HG03066 (cell line): ENCODE data around the gene DAB2.
"Not testable (repeated sequence)": the region's sequence is repeated elsewhere in the genome, so short reads cannot be mapped to it uniquely, and the experiment has no call there.

Experiments
- ATAC-seq: cut with Tn5 transposase; IDR thresholded peaks from one replicate; pipeline ENCODE4 v1.9.1; 2021; ENCODE audit warnings: low read depth; ENCODE audit not compliant: unreplicated experiment

The DAB2 gene

GRCh38 chr5:39353717-39354399 is 70.9 kb downstream of the DAB2 start:
- no peak for ATAC-seq

DNA sequence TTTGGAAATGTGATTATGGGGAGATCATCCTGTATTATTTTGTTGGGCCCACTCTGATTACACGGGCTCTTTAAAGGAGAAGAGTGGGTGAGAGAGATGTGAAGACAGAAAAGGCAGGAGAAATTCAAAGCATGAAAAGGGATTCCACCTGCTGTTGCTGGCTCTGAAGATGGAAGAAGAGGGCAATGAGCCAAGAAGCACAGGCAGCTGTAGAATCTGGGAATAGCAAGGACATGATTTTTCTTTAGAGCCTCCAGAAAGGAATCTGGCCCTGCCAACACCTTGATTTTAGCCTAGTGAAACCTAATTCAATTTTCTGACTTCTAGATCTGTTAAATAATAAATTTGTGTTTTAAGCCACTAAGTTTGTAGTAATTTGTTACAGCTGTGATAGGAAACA is 71.8 kb downstream of the DAB2 start:
- no peak for ATAC-seq

DNA sequence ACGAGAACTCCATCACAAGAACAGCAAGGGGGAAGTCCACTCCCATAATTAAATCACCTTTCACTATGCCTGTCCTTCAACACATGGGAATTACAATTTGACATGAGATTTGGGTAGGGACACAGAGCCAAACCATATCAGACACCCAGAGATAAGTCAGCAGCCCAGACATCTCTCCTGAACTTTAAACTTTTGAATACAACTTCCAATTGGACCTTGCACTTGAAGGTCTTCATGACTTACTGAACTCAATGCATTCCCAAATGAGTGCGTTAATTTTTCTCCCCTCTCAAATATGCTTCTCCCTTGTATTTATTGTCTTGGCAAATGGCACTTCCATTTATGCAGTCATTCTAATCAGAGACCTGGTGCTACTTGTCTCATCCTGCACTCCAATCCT is 72.6 kb downstream of the DAB2 start:
- no peak for ATAC-seq

DNA sequence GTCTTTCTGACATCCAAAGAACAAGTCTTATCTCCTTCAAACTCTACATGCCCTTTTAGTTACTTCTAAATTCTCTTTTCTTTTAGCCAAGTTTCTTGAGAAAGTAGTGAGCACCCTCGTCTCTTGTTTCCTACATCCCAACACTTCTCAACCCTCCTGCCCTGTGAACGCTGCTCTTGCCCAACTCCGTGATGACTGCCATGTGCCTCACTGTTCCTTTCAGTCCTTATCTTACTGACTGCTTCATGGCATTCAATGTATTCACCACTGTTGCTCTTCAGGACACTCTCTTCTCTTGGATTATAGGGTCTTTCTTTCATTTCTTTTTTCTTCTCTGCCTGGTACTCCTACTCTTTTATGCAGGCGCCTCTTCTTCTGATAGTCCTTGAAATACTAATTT is 75.3 kb downstream of the DAB2 start:
- no peak for ATAC-seq

- ATAC-seq: no peak
Measured at GRCh38 chr5:39342460-39342859, 82.3 kb downstream of the DAB2 start.

GRCh38 chr5:39341896-39342295 is 82.9 kb downstream of the DAB2 start:
- ATAC-seq: no peak

- no peak for ATAC-seq
Measured at GRCh38 chr5:39340506-39340905, 84.3 kb downstream of the DAB2 start.

- no peak for ATAC-seq
Measured at GRCh38 chr5:39337252-39337915, 87.4 kb downstream of the DAB2 start.

GRCh38 chr5:39334296-39334695 is 90.5 kb downstream of the DAB2 start:
- ATAC-seq: not testable (repeated sequence)

GRCh38 chr5:39333104-39333503 is 91.7 kb downstream of the DAB2 start:
- ATAC-seq: no peak

- ATAC-seq: no peak
Measured at GRCh38 chr5:39331861-39332381, 92.9 kb downstream of the DAB2 start.

DNA sequence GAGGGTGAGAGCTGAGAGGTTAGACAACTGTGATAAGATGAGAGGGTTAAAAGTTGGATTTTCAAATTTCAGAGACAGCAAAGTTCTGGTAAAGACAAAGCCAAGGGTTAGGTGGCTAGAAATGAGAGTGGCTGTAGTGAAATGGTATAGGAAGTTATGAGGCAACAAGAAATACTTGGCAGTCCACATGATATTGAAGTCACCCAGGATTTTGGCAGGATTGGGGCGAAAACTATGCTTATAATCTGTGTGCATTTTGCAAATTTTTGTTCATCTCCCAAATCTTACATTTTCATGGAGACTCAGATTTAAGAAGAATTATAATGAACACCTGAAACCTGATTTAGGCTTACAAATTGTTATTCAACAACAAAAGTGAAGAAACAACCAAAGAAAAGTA is 96.0 kb downstream of the DAB2 start:
- ATAC-seq: no peak

GRCh38 chr5:39323542-39323941 is 101.2 kb downstream of the DAB2 start:
- ATAC-seq: no peak
